DMS79 treated with DMSO at 0.1 percent for 48 hours (cell line): ENCODE results near the gene ELF1.
A peak's percentile ranks its signal among the peaks of the same experiment; 100 is the strongest.

Experiments used
- DNase-seq: peaks from one replicate; lab custom pipeline; 2025; lab: John Stamatoyannopoulos, UW

ELF1 gene

DNA sequence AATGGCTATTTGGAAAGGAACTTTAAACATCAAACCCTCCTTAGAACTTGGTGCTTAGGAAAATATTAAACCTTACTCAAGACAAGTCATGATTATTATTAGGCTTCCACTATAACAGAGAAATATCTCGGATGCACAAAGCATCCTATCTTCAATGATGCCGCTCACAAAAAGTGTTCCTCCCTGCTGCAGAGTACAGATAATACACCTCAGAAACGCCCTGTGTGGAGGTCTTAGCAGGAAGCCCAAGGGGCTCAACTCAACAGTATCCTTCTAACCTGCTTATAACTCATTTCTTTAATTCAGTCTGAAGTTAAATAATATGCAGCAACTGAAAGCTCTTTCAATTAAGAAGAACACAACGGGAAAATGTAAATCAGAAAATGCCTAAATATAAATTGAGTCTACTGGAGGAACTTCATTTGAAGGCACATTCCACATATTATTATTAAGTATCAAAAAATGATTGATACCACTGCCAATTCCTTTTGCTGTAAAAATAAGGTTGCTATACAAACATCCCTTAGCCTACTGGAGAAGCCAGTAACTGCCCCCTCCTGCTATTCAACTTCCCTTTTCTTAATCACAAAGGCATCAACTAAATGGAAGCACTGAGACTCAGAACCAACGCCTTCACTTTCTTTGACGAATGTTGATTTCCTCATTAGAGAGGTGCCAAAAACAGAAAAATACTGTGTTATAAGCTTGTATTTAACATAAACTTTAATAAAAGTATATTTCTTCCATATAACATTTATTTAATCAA is 12.0 kb downstream of the ELF1 start:
- no peak for DNase-seq

DNA sequence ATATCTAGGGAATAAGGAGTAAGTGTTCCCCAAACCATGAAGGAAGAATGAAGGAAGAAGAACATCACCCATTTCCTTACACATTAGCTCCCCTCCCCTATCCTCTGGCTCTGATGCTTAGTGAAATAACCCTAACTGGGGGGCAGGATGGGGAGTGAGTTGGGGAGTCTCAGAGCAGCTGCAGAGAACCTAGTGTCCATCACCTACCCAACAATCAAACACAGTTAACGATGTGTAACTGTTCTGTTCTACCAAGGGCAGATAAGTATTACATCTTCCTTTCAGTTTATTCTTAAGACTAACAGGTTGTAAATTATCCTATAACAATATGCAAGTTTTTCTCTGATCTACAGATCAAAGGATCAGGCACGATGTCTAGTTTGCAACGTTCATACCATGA is 12.8 kb downstream of the ELF1 start:
- DNase-seq = no peak

DNA sequence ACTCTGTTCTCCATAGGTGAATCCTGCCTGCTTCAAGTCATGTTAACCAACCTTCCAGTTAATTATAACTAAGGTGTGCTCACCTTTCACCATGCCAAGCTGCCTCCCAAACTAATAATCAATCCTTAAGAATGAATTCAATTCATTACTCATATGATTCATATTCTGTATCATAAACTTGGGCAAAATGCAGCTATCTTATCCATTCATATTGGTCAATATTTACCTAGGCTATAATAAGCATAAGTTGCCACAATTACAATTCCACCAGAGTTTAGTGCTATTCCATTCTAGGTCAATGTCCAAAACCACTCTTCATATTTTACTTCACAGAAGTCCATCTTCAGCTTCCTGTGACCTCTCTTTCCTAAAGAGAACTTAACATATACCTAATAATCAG is 13.4 kb downstream of the ELF1 start:
- DNase-seq = no peak

DNA sequence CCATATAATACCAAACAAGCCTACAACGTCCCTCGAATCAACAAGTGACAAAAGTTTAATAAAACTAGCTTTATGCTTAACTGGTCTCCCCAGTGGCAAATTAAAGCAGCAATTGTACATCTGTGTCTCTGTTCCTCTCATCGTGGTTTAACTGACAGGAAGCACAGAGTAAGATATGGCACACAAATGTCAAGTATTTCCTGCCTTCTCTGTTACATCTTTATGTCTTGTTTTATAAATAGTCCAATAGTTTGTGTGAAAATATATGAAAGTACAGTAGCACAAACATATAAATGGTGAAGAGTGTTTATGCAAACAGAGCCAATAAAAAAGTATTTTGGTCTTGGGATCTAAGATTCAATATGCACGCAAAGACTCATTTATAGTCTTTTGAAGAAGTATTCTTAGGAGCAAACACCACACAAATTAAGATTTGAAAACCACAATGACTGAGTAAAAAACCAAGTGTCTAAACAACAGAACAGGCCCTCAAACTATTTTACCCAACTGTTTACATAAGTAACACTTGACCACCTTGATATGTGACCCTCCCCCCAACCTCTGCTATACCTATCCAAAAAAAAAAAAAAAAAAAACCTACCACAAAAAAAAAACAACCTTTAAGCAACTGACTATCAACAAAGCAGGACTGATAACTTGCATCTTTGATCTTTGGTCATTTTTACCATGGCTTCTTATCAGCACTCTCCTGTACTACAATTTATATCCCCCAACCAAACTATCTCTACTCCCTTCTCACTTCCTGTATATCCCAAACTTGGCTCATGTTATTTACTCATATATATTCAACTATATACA is 14.0 kb downstream of the ELF1 start:
- no peak for DNase-seq

DNA sequence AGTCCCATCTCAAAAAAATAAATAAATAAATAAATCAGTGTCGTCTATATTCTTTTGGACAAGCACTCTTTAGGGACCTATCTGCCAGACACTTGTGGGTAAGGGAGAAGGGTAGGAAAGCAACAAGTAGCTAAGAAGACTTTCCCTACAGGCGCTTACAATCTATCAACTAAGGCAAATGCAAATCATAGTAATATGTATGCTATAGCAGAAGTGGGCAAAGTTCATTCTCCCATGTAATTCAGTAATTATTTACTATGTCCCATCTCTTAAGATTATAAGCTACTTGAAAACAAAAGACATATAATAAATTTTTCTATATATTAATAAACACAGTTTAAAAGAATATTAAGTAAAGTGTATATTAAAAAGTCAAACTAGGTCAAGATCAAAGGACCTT is 16.5 kb downstream of the ELF1 start:
- no peak for DNase-seq

DNA sequence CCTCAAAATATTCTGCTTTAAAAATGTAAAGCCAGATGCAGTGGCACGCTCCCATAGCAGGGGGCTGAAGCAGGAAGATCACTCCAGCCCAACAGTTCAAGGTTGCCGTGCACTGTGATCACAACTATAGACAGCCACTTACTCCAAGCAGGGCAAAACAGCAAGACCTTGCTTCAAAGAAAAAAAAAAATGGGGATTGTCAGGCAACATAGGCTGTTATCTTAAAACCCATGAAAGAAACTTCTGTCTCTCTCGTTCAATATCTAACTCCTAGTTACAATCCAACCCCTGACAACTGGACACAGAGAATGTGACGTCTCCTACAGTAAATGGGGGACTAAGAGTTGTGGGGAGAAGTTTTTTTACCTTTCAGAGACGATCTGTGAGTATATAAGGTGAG is 17.4 kb downstream of the ELF1 start:
- no peak for DNase-seq

DNA sequence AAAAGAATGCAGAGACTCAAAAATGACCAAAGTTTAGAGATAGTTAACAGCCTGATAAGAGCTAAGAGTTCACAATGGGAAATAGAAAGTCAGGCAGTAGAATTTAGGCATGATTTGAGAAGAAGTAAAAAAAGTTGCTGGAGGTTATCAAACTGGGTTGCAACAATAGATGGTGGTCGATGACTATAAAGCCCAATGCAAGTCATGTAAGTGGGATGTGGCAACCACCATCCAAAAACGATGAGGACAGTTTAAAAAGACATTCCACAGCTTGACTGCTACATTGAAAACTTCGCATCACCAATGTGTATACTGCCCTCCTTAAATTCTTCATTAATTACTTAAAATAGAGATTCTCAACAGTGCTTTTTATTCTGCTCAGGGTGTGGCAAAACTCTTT is 19.7 kb downstream of the ELF1 start:
- no peak for DNase-seq

DNA sequence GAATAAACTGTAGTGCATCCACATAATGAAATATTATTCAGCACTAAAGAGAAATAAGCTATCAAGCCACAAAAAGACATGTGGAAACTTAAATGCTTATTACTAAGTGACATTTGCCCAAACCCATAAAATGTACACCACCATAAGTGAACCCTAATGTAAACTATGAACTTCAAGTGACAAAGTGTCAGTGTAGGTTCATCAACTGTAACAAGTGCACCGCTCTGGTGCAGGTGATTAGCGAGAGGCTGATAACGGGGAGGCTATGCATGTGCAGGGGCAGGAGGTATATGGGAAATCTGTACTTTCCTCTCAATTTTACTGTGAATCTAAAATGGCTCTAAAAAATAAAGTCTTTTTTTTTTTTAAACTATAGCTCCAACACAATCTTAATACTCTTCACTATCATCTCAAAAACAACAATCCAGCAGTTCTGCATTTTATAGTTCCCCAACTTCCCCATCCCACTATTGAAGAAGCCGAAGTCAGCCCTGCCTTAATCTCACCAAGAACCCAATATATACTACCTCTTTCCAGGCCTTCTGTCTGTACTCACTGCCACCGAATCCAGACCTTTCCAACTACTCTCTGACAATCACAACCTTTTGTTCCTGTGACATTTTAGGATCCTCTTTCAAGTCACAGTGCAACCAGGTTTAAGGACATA is 22.6 kb downstream of the ELF1 start:
- DNase-seq = no peak

DNA sequence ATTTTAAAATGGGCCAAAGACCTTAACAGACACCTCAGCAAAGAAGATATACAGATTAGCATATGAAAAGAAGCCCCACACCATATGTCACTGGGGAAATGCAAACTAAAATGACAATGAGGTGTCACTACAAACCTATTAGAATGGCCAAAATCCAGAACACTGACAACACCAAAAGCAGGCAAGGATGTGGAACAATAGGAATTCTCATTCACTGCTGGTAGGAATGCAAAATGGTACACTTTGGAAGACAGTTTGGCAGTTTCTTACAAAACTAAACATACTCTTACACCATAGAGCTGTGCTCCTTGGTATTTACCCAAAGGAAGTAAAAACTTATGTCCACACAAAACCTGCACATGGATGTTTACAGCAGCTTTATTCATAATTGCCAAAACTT is 23.1 kb downstream of the ELF1 start:
- no peak for DNase-seq

DNA sequence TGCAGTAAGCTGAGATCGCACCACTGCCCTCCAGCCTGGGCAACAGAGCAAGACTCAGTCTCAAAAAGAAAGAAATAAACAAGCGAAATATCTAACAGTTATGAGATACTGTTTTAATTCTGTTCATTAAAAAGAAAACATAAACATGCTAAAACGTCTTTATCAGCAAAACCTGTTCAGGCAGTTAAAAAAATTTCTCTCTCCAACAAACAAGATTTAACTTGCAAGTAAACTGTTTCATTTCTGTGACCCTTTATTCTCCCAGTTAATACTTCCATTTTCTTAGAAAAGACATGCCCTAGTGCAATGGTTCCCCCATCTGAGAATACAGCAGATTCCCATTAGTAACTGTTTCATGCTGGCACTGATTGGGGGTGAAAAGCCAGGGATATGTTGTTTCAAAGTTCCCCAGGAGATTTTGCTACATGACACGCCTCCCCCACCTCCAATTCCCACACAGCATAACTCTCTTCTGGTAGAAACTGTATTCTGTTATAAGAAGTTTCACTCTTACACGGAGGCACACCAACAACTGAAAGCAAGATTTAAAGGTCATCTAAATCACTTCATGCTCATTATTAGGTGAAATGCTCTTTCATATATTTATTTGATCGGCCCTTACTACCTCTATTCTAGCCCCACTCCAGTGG is 24.4 kb downstream of the ELF1 start:
- no peak for DNase-seq

DNA sequence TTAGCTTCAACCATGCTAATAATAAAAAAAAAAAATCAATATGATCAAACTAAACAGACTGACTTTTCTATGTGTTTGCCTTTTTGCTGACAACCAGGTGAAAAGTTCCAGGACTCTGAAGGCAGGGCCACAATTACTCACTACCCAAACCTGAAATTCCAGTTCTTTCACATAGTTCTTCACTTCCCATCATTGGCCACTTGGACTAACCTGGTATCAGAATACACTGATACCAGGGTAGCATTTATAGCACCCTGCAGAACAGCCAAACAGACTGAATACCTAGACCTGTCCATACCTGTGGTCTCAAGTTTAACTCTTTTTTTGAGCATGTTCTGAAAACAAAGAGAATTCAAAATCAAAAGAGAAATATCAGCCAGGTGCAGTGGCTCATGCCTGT is 25.1 kb downstream of the ELF1 start:
- peak; percentile 56 for DNase-seq

DNA sequence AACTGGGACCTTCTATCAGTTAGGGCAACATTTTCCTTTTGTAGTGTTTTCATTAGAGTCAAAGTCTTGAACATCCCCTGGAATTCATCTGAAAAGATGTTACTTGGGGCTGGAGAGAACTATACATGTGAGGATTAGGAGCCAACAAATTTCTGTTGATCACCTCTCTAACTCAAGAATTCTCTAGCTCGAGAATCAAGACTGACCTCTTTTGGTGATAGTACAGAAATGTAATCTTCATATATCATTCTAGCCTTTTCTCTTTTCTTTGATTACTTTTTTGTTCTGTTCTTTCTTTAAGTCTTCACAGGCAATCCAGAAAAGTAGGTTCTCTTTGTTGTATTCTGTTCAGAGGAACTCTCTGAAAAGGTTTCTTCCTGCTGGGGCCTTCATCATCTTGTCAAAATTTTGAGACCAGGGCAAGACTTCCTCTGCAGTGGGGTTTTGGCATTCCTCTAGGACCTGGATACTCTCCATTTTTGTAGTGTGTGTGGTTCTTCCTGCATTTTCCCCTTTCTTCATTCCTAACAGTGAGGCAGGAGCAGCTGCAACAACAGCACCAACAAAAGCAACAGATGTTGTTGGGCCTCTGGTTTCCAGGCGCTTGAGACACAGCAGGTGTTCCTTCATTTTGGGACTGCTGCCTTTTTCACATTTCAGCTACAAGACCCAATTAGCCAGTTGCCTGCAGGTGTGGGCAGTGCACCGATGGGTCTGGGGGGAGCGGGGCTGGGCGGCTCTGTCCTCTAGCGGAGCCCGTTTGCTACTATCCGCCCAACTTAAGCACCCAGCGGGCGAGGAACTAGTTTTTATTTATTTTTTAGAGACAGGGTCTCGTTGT is 26.2 kb downstream of the ELF1 start:
- DNase-seq = no peak

DNA sequence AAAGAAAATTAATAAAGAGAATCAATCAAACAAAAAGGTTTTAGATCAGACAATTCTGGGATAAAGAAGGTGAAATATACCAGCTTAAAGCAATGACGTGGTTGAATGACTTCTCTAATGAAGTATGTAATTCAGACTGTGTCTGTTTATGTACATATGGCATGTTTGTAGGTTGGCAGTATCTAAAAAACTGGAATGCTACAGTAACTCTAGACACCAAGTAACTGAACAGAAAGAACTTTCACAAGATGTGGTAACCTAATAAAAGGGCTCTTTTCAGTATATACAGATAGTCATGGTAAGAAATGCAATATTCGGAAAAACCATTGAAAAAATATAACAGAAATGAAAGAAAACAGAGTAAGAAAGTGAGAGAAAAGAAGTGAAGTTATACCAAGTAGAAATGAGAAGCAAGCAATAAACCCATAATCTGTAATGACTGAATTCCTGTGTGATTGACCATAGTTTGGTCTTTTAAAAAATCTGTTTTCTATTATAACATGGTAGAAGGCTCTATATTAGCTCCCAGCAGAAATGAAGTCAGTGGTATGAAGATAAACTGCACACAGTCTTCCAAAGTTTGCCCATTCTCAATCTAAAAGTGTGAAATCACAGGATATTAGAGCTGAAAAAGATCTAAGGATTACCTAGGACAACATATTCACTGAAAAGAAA is 31.4 kb downstream of the ELF1 start:
- DNase-seq = no peak

DNA sequence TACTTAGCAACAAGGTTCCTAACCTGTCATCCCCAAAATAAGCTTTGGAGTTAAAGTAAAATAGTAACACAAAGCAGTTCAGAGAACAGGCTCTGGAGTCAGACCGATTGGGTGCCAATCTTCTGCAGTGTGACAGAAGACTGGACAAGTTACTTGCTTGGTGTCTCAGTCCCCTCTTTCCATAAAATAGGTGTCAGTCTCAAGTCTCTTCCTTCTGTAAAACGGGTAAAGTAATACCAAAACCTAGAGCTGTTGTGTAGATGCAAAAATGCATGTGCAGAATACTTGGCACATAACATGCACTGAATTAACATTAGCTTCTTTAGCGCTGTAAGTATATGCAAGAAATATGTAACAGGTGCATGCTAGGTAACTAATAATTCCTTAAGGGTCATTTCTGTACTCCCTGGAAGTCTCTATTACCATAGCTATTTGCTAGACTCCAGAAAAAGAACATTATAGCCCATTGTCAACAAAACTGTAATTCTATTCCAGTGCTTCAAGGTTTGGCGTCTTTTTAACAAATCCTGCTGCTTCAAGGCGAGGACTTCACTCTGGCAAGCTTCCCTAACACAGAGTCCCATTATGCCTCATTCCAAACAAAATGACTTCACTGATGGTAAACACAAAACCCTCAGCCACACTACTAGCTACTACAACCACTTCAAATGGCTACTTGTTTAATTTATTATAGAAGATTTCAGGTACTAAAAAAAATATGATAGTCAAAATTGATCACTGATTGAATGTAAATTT is 32.8 kb downstream of the ELF1 start:
- DNase-seq = peak; percentile 81

DNA sequence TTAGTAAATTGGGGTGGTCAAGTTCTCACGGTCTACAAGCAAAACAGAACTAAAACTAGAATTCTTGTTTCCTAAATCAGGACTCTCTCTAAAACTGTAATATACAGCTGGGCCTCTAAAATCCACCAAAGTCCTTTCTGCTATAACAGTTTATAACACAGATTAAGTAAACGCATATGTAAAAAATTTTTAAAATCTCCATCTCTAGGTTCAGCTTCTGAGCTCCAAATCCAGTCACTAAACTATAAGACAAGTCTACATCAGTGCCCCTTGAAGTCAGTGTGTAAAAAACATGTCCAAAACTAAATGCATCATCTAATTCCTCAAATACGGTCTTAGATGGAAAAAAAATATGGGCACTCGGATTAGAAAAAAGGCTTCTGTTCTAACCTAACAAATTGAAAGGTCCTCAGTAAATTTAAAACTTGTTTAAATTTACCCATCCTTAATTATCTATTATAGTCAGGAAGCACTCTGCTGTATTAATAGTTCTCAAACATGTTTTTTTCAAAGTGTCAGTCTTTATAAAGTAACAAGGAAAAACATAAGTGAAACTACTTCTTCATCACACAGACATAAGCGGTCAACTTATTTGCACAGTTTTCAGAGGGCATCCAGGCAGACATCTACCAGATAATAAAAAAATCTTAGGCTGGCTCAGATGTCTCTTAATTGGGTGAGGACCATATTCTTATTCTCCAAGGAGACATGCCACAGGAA is 33.6 kb downstream of the ELF1 start:
- no peak for DNase-seq

DNA sequence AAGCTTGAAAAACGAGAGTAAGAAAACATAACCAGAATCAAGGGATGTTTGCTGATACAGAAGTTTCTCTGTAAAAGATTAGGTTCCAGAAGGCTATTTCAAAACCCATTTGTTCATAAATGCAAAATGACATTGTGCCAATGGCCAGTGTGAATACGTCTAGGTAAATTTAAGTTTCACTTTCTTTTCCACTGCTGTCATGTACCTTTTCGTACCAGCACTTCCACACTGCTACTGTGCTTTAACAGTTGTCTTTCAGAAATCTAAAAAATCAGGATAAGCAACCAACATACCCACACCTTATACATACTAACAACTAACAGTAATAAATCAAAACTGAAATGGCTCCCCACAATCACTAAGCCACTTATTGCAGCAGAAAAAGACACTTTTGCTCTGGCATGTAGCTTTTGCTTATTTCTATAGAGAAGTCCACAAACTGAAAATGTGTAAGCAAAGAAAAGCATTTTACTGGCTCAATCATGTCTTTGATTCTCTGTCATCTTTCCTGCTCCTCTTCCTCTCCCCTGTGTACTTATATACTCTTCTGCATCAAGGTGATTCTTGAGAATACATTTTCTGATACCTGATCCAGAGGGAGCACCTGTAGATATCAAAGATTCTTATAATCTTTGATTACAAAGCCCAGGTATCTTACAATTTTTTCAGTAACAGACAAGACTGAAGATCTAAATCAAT is 34.3 kb downstream of the ELF1 start:
- DNase-seq = no peak

DNA sequence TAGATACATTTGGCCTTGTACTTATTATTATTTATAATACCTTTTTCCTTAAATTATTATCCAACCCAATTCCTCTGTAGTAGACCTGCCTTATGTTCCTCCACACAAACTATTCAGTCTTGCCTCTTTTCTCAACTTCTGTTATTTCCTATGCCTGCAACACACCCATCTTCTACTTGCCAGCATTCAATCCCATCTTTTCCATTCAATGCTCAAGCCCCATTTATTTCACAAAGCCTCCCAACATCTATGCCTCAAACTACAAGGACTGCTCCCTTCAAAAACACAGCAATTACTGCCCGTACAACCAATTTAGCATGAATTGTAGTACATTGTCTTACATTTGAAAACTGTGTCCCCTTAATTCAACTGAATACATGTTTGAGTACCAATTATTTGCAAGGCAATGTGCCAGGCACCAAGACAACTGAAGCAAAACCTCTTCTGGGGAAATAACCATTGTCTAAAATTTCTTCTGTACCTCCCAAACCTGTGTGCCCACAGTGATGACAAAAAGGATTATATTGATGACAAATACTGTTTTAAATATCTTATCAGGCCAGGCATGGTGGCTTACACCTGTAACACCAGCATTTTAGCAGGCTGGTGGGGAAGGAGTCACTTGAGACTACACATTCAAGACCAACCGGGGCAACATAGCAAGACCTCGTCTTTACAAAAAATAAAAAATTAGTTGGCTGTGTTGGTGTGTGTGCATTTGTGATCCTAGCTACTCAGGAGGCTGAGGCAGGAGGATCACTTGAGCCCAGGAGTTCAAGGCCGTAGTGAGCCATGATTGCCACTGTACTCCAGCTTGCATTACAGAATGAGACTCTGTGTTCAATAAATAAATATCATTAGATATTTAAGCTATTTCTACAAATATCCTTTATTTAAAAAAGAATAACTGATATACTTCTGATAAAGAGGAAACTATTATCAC is 35.1 kb downstream of the ELF1 start:
- peak; percentile 66 for DNase-seq

DNA sequence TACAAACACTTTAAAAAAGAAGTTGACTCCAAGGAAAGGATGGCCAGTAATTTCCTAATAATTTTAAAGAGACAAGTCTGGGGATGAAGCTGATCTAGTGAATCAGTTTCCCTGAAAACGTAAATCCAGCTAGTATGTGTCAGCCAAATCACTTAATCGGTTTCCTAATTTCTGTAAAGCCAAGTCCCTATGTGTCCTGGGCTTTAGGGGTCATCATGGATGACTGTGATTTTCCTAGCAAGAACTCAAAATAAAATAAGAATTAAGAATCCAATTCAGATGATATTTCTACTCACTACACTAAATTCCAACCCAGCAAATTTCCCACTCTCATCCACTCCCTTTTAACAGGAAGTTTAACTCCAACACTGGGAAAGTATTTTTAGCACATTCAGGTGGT is 35.9 kb downstream of the ELF1 start:
- DNase-seq = no peak
